ENCODE data around the gene MEF2A. TPM values are rescaled to one million over a fixed set of nuclear protein-coding genes. Genes with fewer than 3 reads are reported as not detected.

The MEF2A gene
- total and polyA plus RNA-seq, 9 of the 15 experiments (the other 6 are each of a cell fraction or from before 2014, with no cell fraction given), result 1.6 to 18.7 (median 8.7) TPM

DNA sequence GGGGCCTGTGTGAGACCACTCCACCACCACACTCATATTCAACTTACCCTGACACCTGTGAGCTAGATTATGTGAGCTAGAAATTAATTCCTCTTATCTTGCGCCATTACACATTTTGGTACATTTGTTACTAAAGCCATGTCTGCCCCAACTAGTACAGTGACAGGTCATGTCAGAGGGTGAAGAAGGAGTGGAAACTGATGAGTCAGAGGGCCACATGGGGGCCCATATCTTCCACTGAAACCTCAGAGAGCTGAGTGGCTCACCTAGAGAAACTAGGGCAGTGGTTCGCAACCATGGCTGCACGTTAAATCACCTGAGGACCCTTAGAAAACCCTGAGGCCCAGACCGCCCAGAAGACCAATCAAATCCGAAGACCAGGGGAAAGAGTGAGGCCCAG lies 15.7 kb upstream of the MEF2A start (continued):
- TF ChIP-seq CREB1 (IDR thresholded peaks at IDR 0.05), result no peak
- no peak for TF ChIP-seq CREB1 (CRISPR knock-in tag; IDR thresholded peaks at IDR 0.05)
- TF ChIP-seq JUND (IDR thresholded peaks at IDR 0.05; ENCODE audit: borderline replicate concordance, low read depth, low read length), result peak; percentile 48; the same call in 1 of the 2 replicates
- peak; percentile 54; the same call in 2 of the 3 replicates for TF ChIP-seq JUND (tag; IDR thresholded peaks at IDR 0.05; ENCODE audit: borderline replicate concordance, low read depth, low read length)
- TF ChIP-seq, protein P1, sequence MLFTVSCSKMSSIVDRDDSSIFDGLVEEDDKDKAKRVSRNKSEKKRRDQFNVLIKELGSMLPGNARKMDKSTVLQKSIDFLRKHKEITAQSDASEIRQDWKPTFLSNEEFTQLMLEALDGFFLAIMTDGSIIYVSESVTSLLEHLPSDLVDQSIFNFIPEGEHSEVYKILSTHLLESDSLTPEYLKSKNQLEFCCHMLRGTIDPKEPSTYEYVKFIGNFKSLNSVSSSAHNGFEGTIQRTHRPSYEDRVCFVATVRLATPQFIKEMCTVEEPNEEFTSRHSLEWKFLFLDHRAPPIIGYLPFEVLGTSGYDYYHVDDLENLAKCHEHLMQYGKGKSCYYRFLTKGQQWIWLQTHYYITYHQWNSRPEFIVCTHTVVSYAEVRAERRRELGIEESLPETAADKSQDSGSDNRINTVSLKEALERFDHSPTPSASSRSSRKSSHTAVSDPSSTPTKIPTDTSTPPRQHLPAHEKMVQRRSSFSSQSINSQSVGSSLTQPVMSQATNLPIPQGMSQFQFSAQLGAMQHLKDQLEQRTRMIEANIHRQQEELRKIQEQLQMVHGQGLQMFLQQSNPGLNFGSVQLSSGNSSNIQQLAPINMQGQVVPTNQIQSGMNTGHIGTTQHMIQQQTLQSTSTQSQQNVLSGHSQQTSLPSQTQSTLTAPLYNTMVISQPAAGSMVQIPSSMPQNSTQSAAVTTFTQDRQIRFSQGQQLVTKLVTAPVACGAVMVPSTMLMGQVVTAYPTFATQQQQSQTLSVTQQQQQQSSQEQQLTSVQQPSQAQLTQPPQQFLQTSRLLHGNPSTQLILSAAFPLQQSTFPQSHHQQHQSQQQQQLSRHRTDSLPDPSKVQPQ (CRISPR knock-in tag; IDR thresholded peaks at IDR 0.05; ENCODE audit: borderline replicate concordance), result no peak
- TF ChIP-seq RAD21 (CRISPR knock-in tag; conservative IDR thresholded peaks at IDR 0.05 in 1 of 2, IDR thresholded peaks at IDR 0.05 in 1 of 2), result peak in 1 of 2 experiments; percentile 23; a peak in 1 of 4 replicates
- no peak for TF ChIP-seq NR2C2 (CRISPR knock-in tag; IDR thresholded peaks at IDR 0.05)
- peak; percentile 23; the same call in 1 of the 2 replicates for TF ChIP-seq NR2C2 (tag; IDR thresholded peaks at IDR 0.05)
- no peak for TF ChIP-seq LARP7 (IDR thresholded peaks at IDR 0.05)
- TF ChIP-seq DMBX1 (CRISPR knock-in tag; IDR thresholded peaks at IDR 0.05; ENCODE audit: borderline replicate concordance), result no peak
- no peak for TF ChIP-seq KLF6 (CRISPR knock-in tag; IDR thresholded peaks at IDR 0.05; ENCODE audit: borderline replicate concordance)
- peak; percentile 44; the same call in 1 of the 2 replicates for TF ChIP-seq NFE2 (IDR thresholded peaks at IDR 0.05; ENCODE audit: low read depth)

All from K562 (cell line).